ENCODE data around the gene INTS14.

The INTS14 gene

GRCh38 chr15:65610871-65611718, at the start of gene INTS14:
TSS of gene INTS14 (minus strand) at chr15:65611131. CDS start at chr15:65607380, 3,751 bp downstream.
- peak; percentile 94 for DNase-seq (ENCODE audit: low spot score)

GRCh38 chr15:65659502-65660052, 48.6 kb upstream of the INTS14 start:
- no peak for DNase-seq (ENCODE audit: low spot score)

DNA sequence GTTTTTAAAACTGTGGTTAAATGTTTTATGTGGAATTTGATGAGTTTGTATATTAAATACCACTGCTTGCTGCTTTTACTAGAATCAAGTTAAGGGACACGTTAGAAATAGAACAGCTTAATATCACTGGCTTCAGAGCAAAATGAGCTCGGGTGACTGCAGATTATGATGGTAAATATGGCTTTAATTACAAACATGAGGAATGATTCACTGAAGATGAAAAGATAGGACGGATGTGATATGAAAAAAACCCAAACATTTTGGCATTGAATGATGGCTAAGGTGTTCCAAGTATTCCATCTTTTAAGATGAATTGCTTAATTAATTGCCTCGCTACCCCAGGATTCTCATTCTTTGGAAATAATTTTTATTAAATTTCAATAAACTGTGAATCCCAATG, 44.5 kb upstream of the INTS14 start:
- no peak for DNase-seq (ENCODE audit: low spot score)

GRCh38 chr15:65655026-65655425, 44.1 kb upstream of the INTS14 start:
- no peak for DNase-seq (ENCODE audit: low spot score)

- no peak for DNase-seq (ENCODE audit: low spot score)
Observed at GRCh38 chr15:65653801-65654521, 43.0 kb upstream of the INTS14 start.

DNA sequence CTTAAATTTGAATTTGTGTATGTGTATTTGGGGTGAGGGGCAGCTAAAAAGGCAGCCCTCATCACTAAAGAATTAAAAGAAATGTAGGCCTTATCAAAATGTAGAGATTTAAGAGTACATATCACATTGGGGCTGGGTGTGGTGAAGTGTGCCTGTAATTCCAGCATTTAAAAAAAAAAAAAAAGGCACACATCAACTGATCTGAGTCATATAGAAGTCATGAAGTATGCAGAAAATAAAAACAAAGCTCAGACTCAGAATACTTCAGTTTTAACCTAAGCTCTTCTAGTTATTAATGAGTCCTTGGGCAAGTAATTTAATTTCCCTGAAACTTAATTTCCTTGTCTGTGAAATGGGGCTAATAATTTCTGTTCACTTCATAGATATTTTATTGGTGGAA, 42.4 kb upstream of the INTS14 start:
- DNase-seq (ENCODE audit: low spot score): no peak

DNA sequence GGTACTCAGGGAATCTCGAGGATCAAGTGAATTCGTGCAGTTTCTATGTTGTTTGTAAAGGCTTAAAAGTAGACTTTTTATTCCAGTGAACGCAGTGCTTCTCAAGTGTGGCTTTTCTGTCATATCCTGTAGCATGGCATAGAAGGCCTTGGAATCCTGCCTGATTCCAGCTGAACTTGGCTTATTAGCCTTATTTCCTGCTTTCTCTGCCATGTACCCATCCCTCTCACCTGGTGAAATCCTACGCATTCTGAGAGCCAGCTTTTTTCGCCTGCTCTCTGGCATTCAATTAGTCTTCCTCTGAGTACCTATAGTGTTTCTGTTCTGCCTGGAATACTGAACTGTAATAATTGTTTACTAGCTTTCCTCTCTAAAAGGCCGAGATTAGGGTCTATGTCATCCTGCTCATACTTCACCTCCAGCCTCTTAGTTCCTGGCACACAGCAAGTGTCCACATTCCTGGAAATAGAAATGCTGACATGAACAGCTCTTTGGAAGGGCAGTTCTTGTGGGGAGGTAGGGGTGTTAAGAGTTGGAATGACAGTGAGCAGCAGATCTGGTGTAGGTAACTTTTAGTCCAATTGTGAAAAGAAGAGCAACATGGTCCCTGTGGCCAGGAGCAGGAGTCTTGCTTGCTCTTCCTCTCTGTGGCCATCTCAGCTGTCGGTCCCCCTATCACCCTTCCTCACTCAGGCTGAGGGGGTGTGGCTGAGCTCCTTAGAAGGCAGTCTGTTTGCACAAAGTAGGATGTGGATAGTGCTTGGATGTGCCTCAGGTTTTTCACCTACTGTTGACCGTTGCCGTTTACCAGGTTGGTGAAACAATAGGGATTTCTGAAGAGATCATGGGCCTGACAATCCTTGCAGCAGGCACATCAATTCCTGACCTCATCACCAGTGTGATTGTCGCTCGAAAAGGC, 41.2 kb upstream of the INTS14 start:
- no peak for DNase-seq (ENCODE audit: low spot score)

- no peak for DNase-seq (ENCODE audit: low spot score)
Observed at GRCh38 chr15:65651042-65651322, 40.1 kb upstream of the INTS14 start.

GRCh38 chr15:65650312-65651041, 39.5 kb upstream of the INTS14 start:
- no peak for DNase-seq (ENCODE audit: low spot score)

DNA sequence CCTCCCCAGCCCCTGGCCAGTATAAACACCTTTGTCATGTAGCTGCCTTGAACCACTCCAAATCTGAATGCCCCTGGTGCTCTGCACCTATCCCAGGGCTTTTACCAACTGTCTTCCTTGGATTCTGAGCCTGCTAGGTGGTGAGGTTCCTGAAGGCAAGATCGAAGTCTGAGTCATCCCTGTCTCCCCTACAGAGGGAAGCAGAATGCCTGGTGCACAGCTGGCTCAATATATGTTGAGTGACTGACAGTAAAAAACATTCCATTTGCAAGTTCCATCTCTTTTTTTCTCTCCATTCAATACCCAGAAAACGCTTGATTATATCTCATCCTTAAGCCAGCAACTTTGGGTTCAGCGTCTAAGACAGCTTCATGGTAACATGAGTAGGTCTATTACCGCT, 35.6 kb upstream of the INTS14 start:
- no peak for DNase-seq (ENCODE audit: low spot score)

DNA sequence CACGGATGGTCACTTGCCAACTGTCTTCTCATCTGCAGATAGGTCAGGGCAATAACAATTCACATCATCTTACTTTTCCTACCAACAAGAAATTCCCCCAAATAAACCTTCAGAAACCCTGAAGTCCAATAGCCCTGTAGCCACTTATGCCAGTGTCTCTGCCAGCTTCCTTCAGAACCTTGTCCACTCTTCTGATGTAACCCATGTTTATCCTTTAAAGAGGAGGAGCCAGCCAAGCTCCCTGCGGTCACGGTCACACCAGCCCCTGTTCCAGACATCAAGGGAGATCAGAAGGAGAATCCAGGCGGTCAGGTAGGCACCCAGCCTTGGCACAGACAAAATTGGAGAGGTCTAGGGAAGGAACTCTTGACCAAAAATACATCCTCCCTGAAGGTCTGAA, 34.5 kb upstream of the INTS14 start:
- no peak for DNase-seq (ENCODE audit: low spot score)

DNA sequence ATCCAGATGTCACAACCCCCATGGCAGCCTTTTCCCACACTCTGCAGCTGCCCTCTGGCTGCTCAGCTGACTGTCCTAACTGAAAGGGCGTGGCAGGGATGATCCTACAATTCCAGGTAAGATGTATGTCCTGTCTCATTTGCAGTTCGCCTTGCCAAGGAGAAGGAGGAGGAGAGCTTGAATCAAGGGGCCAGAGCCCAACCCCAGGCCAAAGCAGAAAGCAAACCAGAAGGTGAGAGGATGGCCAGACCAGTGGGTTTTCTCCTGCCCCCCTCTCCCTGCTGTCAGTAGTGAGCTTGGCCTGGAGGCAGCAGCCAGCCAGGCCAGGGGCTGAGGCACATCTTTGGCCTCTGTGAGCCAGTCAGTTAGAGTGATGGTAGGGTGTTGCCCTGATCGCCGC, 33.4 kb upstream of the INTS14 start:
- no peak for DNase-seq (ENCODE audit: low spot score)

GRCh38 chr15:65642594-65642993, 31.7 kb upstream of the INTS14 start:
- no peak for DNase-seq (ENCODE audit: low spot score)

GRCh38 chr15:65641768-65642475, 31.0 kb upstream of the INTS14 start:
- DNase-seq (ENCODE audit: low spot score): no peak

DNA sequence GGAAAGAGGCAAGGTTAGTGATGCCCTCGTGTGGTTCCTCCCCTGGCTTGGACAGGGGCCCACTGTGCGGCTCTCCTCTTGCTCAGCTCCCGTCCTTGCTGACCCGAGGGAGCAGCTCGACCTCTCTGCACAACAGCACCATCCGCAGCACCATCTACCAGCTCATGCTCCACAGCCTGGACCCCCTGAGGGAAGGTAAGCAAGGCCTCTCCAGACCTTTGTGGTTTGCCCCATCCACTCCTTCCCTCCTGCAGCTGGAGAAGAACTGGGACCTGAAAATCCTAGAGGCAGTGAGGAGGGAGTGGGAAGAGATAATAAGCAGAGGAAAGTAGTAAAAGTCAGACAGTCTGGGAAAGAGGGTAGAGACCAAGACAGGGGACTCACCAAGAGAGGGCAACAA, 28.6 kb upstream of the INTS14 start:
- DNase-seq (ENCODE audit: low spot score): no peak

DNA sequence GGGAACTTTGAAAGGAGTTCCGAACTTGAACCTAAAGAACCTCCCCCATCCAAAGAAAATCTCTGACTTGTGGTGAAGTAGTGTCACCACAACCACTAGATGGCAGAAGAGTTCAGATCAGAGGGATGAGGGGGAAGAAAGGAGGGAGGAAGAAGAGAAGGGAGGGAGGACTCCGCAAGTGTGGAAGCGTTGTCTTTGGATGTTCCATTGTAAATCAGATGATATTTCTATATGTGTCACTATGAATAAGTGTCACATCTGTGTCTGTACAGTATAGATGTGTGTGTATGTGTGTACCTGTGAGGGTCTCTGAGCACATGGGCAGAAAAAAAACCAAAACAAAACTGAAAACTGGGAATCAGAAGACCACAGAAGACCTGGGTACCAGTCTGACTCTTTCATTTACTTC, 27.8 kb upstream of the INTS14 start:
- DNase-seq (ENCODE audit: low spot score): peak; percentile 90

GRCh38 chr15:65638109-65638508, 27.2 kb upstream of the INTS14 start:
- DNase-seq (ENCODE audit: low spot score): no peak

DNA sequence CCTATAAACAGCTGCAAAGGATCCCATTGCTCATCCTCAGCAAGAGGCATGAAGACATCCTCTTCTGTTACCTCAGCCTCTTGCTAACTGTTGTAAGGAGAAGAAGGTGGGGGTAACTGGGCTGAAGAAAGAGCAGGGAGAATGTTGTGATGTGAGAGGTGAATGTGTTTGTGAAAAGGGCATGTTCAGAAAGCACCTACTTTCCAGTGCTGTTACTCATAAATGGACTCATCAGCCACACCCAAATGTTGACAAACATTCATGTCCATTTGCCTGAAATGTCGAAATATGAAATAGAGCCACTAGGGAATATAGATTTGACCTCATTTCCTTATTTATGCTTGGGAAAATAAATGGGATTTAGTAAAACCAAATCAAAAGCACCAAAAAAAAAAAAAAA, 23.4 kb upstream of the INTS14 start:
- no peak for DNase-seq (ENCODE audit: low spot score)

DNA sequence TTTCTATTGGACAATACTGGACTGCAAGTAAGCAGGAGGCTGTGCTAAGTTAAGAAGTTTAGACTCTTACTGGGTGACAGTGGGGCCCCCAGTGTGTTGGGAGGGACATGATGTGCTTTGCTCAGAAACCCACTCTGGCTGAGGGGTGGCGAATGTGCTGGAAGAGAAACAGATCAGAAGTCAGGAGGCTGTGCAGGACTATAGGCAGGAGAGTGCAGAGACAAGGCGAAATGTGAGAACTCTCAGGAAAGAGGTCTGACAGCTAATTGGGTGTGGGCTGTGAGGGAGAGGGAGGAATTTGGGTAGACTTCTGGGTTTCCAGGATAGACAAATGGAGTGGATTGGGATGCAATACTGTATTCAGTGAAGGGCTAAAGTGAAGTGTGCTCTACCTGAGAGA, 22.8 kb upstream of the INTS14 start:
- DNase-seq (ENCODE audit: low spot score): no peak

GRCh38 chr15:65632780-65633375, 21.9 kb upstream of the INTS14 start:
- DNase-seq (ENCODE audit: low spot score): no peak

GRCh38 chr15:65631503-65631902, 20.6 kb upstream of the INTS14 start:
- DNase-seq (ENCODE audit: low spot score): no peak

Data from NAMALWA (cell line).